GM18861 (cell line): ENCODE data around the gene TNNC2.
"Not testable (repeated sequence)": the region's sequence is repeated elsewhere in the genome, so short reads cannot be mapped to it uniquely, and the experiment has no call there.

Source experiments
- ATAC-seq: cut with Tn5 transposase; IDR thresholded peaks from one replicate; pipeline ENCODE4 v1.9.1; 2021; ENCODE audit not compliant: unreplicated experiment

Gene TNNC2

GRCh38 chr20:45848969-45849582 is 22.0 kb upstream of the TNNC2 start:
- no peak for ATAC-seq

DNA sequence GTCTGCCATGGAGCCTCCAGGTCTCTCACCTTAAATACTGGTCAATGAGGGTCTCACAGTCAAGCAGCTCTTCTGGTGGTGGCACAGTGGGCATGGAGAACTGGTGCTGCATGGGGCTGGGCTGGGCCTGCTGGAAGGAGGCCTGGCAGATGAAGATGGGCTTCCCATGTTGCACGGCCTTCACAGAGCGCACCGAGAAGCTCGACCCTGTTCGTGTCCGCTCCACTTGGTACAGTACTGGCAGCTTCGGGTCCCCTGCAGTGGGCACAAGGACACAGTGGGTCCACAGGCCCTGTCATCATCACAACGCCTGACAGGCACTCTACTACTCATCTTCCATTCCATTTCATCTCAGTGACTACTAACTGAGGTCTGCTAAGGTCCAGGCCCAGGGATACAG is 21.3 kb upstream of the TNNC2 start:
- no peak for ATAC-seq

DNA sequence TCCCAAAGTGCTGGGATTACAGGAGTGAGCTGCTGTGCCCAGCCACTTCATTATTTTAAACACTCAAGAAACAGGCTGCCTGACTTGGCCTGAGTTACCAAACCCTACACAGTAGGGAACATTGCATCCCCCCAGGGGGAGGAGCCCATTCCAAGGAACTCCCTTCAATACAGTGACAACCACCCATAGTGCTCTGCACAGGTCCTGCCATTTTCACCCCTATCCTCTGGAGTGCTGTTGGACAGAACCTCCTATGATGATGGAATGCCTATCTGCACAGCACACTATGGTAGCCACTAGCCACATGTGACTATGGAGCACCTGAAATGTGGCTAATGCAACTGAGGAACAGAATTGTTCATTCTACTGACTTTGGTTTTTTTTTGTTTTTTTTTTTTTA is 18.3 kb upstream of the TNNC2 start:
- ATAC-seq: no peak

GRCh38 chr20:45843506-45843905 is 16.4 kb upstream of the TNNC2 start:
- ATAC-seq: no peak

GRCh38 chr20:45842169-45842812 is 15.2 kb upstream of the TNNC2 start:
- ATAC-seq: no peak

DNA sequence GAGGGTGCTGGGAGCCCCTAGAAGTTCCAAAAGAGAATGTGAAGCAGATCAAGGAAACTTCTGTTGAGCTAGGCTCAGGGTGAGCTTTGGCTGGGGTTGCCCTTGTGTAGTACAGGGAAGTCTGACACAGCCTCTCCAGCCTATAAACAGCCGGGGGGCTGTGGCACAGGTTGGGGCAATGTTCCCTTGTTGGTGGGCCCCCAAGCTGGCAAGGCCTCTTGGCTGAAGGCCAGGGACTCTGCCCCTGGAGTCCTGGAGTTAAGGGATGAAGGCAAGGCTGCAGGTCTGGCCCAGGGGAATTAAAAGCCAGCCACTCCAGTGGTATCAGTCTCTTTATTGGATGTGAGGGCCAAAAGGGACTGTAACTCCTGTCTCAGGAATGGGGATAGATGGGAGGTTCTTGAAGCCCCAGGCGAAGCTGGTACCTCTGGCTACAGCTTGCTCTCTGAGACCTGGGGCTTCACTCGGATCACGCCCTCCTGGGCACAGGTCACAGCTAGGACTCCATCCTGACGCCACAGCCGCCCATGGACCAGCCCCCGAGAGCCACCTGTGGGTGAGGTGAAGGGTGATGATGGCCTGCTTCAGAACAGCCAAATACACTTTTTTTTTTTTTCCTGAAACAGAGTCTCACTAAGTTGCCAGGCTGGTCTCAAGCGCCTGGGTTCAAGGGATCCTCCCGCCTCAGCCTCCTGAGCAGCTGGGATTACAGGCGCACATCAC is 14.5 kb upstream of the TNNC2 start:
- no peak for ATAC-seq

DNA sequence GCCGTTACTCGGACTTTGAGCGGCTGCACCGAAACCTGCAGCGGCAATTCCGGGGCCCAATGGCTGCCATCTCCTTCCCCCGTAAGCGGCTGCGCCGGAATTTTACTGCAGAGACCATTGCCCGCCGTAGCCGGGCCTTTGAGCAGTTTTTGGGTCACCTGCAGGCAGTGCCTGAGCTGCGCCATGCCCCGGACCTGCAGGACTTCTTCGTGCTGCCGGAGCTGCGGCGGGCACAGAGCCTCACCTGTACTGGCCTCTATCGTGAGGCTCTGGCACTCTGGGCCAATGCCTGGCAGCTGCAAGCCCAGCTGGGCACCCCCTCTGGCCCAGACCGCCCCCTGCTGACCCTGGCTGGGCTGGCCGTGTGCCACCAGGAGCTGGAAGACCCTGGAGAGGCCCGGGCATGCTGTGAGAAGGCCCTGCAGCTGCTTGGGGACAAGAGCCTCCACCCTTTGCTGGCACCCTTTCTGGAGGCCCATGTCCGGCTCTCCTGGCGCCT is 13.6 kb upstream of the TNNC2 start:
- no peak for ATAC-seq

DNA sequence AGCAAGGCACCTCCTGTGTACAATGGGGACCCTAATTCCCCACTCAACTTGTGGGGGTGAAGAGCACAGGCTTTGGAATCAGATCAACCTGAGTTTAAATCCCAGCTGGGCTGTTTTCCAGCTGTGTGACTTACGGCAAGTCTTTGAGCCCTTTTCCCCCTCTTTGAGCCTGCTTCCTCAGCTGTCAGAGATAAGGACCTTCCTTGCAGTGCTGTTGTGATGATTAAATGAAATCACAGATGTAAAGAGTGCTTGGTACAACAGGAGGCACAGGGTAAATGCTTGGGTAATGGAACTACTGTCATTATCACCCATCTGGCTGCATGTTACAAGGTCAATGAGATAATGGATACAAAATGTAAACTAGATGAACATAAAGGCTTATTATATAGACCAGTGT is 9.7 kb upstream of the TNNC2 start:
- no peak for ATAC-seq

DNA sequence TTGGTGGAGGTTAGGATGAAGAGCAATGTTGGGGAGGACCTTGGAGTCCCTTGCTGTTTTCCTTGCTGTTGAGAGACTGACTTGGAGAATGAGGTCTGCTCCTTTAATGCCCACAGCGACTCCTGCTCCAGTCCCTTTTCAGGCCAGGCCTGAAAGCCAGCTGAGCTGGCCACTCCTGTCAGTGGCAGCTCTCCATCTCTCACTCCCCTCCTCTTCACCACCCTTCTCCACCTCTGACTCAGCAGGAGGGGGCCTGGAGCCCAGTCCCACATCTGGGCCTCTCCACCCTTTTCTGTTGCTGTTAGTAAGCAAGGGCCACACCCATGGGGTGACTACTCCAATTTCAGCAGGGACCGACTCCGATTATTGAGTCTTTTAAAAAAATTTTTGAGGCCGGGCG is 8.7 kb upstream of the TNNC2 start:
- ATAC-seq: no peak

DNA sequence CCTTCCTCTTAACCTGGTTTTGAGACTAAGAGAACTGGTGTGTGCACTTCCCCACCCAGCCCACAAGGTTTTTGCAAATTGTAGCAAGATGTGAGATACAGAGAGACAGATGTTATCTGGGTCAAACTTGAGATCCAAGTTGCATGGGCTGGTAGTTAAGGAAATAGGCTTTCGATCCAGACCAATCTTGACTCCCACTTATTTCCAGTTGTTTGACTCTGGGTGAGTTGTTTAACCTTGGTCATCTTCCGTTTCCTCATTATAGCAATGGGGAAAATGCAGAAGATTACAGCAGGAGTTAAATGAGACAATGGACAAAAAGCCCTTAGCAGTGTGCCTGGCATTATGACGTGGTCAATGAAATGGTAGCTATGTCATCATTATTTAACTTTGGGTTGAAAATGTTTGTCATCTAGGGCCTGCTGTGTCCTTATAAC is 8.2 kb upstream of the TNNC2 start:
- ATAC-seq: no peak

DNA sequence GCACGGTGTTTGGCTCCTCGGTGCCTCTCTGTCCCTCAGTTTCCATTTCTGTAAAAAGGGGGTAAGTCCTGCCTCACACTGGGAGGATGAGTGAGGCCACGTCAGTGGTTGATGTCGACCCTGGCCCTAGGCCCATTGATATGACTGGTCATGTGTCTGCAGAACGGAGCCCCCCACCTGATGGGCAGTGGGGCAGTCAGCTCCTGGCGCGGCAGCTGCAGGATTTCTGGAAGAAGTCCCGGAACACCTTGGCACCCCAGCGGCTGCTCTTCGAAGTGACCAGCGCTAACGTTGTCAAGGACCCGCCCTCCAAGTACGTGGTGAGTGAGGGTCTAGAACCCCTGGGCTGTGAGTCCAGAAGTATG is 7.7 kb upstream of the TNNC2 start:
- ATAC-seq: no peak

GRCh38 chr20:45833883-45834796 is 7.0 kb upstream of the TNNC2 start:
- ATAC-seq: no peak

GRCh38 chr20:45833030-45833882 is 6.1 kb upstream of the TNNC2 start, which contains the start of gene SNX21:
TSS of gene SNX21 (plus strand) at chr20:45833799. CDS start at chr20:45833920, 121 bp downstream.
- no peak for ATAC-seq

GRCh38 chr20:45832619-45833018 is 5.5 kb upstream of the TNNC2 start:
- ATAC-seq: no peak

- not testable (repeated sequence) for ATAC-seq
Observed at GRCh38 chr20:45829673-45830106, 2.6 kb upstream of the TNNC2 start.

DNA sequence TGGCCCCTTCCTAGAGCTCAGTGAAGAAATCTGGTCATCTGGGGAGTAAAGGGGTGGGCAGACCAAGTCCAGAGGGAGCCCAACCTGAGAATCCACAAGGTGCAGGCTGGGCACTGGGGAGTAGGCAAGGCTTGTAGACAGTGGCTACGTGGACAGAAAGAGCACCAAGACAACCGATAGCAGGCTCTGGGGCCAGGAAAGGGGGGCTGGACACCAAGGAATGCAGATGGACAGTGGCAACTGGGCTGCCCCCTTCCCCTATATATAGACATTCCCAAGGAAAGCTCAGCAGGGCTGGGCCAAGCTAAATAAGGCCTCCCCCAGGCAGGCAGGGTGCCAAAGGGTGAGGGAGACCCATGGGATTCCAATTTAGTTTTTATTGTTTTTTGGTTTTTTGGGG is 1.5 kb upstream of the TNNC2 start:
- no peak for ATAC-seq

- no peak for ATAC-seq
Observed at GRCh38 chr20:45827712-45828111, 600 bp upstream of the TNNC2 start.

- ATAC-seq: no peak
Observed at GRCh38 chr20:45826381-45827019, 612 bp downstream of the TNNC2 start.

GRCh38 chr20:45823949-45824835 is 2.9 kb downstream of the TNNC2 start:
- no peak for ATAC-seq
